HepG2 (cell line): ENCODE measurements around the gene CD19. TPM values are rescaled to one million over a fixed set of nuclear protein-coding genes. Genes with fewer than 3 reads are reported as not detected.

Source experiments
- ARID2 ChIP-seq: sonication (generic); formaldehyde crosslinking; IDR thresholded peaks from 2 replicates; pipeline ENCODE4 v1.8.1; 2022; ENCODE audit warnings: mild to moderate bottlenecking, missing genetic modification reagents, borderline replicate concordance
- ATF7-NPFF ChIP-seq: sonication (generic); formaldehyde crosslinking; IDR thresholded peaks from 2 replicates; pipeline ENCODE4 v1.8.1; 2023; ENCODE audit warnings: mild to moderate bottlenecking, low read depth, missing genetic modification reagents, moderate library complexity
- CC2D1A ChIP-seq: sonication (generic); formaldehyde crosslinking; IDR thresholded peaks from 2 replicates; pipeline ENCODE4 v1.8.1; 2023; ENCODE audit warnings: mild to moderate bottlenecking, missing genetic modification reagents
- CREM ChIP-seq, 2 experiments: sonication (generic) in 1 of 2; formaldehyde crosslinking in 1 of 2; IDR thresholded peaks; 2 replicates each; pipeline versions ENCODE4 v1.4.0 to v1.6.1; 2016 to 2020; ENCODE audit warnings: antibody characterized with exemption in 1 of 2, mild to moderate bottlenecking in 1 of 2, missing genetic modification reagents in 1 of 2
- DNMT3B ChIP-seq: conservative IDR thresholded peaks from 2 replicates; pipeline ENCODE4 v1.6.1; 2016; ENCODE audit warnings: missing biosample characterization, control low read depth
- FOXC1 ChIP-seq: sonication (generic); formaldehyde crosslinking; IDR thresholded peaks from 2 replicates; pipeline ENCODE4 v1.8.0; 2022; ENCODE audit warnings: mild to moderate bottlenecking, missing genetic modification reagents, borderline replicate concordance
- HMG20B ChIP-seq: conservative IDR thresholded peaks from 2 replicates; pipeline ENCODE4 v1.6.1; 2016; ENCODE audit warnings: missing genetic modification reagents, missing compliant biosample characterization
- IKZF4 ChIP-seq: sonication (generic); formaldehyde crosslinking; IDR thresholded peaks from 2 replicates; pipeline ENCODE4 v1.5.1; 2020; ENCODE audit warnings: borderline replicate concordance, mild to moderate bottlenecking, low read depth, missing genetic modification reagents; ENCODE audit errors: not compliant biosample characterization
- KLF11 ChIP-seq: IDR thresholded peaks from 2 replicates; pipeline ENCODE4 v1.6.1; 2016; ENCODE audit warnings: missing compliant biosample characterization
- KLF12 ChIP-seq: sonication (generic); formaldehyde crosslinking; IDR thresholded peaks from 2 replicates; pipeline ENCODE4 v1.4.0; 2020; ENCODE audit warnings: missing genetic modification reagents, borderline replicate concordance
- MATR3 ChIP-seq: sonication (generic); formaldehyde crosslinking; IDR thresholded peaks from 2 replicates; pipeline ENCODE4 v1.4.0; 2020; ENCODE audit warnings: missing genetic modification reagents
- NCOA2 ChIP-seq: sonication (generic); formaldehyde crosslinking; IDR thresholded peaks from 2 replicates; pipeline ENCODE4 v1.8.0; 2022; ENCODE audit warnings: inconsistent platforms
- RBFOX2 ChIP-seq: fragments of 200-400 bp; formaldehyde crosslinking; IDR thresholded peaks from 2 replicates; pipeline ENCODE4 v1.6.1; 2017; ENCODE audit warnings: low read depth, mild to moderate bottlenecking, low read length
- REXO4 ChIP-seq: sonication (generic); formaldehyde crosslinking; IDR thresholded peaks from 2 replicates; pipeline ENCODE4 v1.8.0; 2022; ENCODE audit warnings: missing genetic modification reagents, mild to moderate bottlenecking, borderline replicate concordance
- RXRA ChIP-seq: sonication (generic); formaldehyde crosslinking; IDR thresholded peaks from 2 replicates; pipeline ENCODE4 v1.5.1; 2020; ENCODE audit warnings: missing genetic modification reagents
- SATB2 ChIP-seq: sonication (generic); formaldehyde crosslinking; IDR thresholded peaks from 2 replicates; pipeline ENCODE4 v1.5.0; 2020; ENCODE audit warnings: missing genetic modification reagents
- SUZ12 ChIP-seq: fragments of 150-350 bp; IDR thresholded peaks from 2 replicates; pipeline ENCODE4 v1.6.1; 2014; ENCODE audit warnings: low read depth, low read length
- TCF7L2 ChIP-seq: IDR thresholded peaks from 2 replicates; pipeline ENCODE4 v1.6.1; 2011; ENCODE audit warnings: mild to moderate bottlenecking, low read depth, low read length, moderate library complexity
- TP53 ChIP-seq: sonication (generic); formaldehyde crosslinking; conservative IDR thresholded peaks from 2 replicates; pipeline ENCODE4 v1.4.0; 2020; ENCODE audit warnings: missing genetic modification reagents
- WIZ ChIP-seq: sonication (generic); formaldehyde crosslinking; IDR thresholded peaks from 2 replicates; pipeline ENCODE4 v1.5.1; 2020; ENCODE audit warnings: mild to moderate bottlenecking, missing genetic modification reagents
- ZBTB3 ChIP-seq: sonication (generic); formaldehyde crosslinking; IDR thresholded peaks from 2 replicates; pipeline ENCODE4 v1.4.0; 2020; ENCODE audit warnings: low read depth, mild to moderate bottlenecking, moderate library complexity, missing genetic modification reagents, borderline replicate concordance
- ZFP62 ChIP-seq: sonication (generic); formaldehyde crosslinking; IDR thresholded peaks from 2 replicates; pipeline ENCODE4 v1.4.0; 2020; ENCODE audit warnings: missing genetic modification reagents
- ZMAT3 ChIP-seq: sonication (generic); formaldehyde crosslinking; conservative IDR thresholded peaks from 2 replicates; pipeline ENCODE4 v1.7.0; 2021; ENCODE audit warnings: missing genetic modification reagents
- ZNF121 ChIP-seq: sonication (generic); formaldehyde crosslinking; IDR thresholded peaks from 2 replicates; pipeline ENCODE4 v1.5.0; 2020; ENCODE audit warnings: mild to moderate bottlenecking, missing genetic modification reagents
- ZNF207 ChIP-seq: fragments of 450-650 bp; IDR thresholded peaks from 2 replicates; pipeline ENCODE4 v1.6.1; 2016; ENCODE audit warnings: antibody characterized with exemption, borderline replicate concordance
- ZNF256 ChIP-seq: sonication (generic); formaldehyde crosslinking; conservative IDR thresholded peaks from 2 replicates; pipeline ENCODE4 v1.4.0; 2020; ENCODE audit warnings: missing genetic modification reagents
- ZNF512B ChIP-seq: sonication (generic); formaldehyde crosslinking; IDR thresholded peaks from 2 replicates; pipeline ENCODE4 v1.5.1; 2020; ENCODE audit warnings: missing genetic modification reagents, mild to moderate bottlenecking, borderline replicate concordance
- ZNF605 ChIP-seq: sonication (generic); formaldehyde crosslinking; IDR thresholded peaks from 2 replicates; pipeline ENCODE4 v1.8.0; 2022; ENCODE audit warnings: mild to moderate bottlenecking, missing genetic modification reagents
- polyA plus RNA-seq, 8 experiments: library from polyadenylated mRNA; depleted of rRNA in 3 of 8; stranded (reverse) in 7 of 8; unstranded in 1 of 8; fragments of >200 nt; fragmentation: Illumina TruSeq in 4 of 8; extraction: Trizol in 4 of 8; gene quantifications; 2 replicates each; pipeline versions ENCODE4 v1.2.1 to v1.2.3, GENCODE V29; 2011 to 2016; ENCODE audit warnings: low read depth in 4 of 8, missing spikeins in 1 of 8, mixed read lengths in 1 of 8; ENCODE audit not compliant: insufficient read depth in 1 of 8
- total RNA-seq, 5 experiments: library from RNA; depleted of rRNA; stranded (reverse); fragments of >200 nt; fragmentation: Illumina TruSeq; extraction: Trizol; gene quantifications; 2 replicates each; pipeline ENCODE4 v1.2.3, GENCODE V29; 2016; ENCODE audit warnings: low read depth in 1 of 5
- TF ChIP-seq, protein P1 (sequence below): sonication (generic); formaldehyde crosslinking; IDR thresholded peaks from 2 replicates; pipeline ENCODE4 v1.5.0; 2020; ENCODE audit warnings: missing genetic modification reagents, mild to moderate bottlenecking, borderline replicate concordance

CD19 gene
- total and polyA plus RNA-seq, 2 of the 13 experiments (the other 11 are each of a cell fraction or from before 2014, with no cell fraction given), result 0.55 to 1.1 TPM

DNA sequence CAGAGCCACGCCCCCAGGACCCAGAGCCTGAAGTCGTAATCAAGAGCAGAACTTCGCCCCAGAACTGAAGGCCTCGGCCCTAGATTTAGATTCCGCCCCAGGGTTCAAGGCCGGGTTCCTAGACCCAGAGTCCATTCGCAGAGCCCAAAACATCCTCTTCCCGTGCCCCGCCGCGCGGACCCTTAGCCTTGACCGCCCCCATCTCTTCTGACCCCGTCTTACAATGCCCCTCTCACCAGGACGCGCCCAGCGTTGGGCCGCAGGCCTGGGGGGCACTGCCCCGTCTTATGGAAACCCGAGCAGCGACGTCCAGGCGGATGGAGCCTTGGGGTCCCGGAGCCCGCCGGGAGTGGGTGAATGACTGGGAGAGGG lies 5.0 kb downstream of the CD19 start (continued):
- no peak for TF ChIP-seq DNMT3B (CRISPR knock-in tag)
- TF ChIP-seq ZNF512B (CRISPR knock-in tag), result no peak; the same call in 1 of the 2 replicates
- no peak for TF ChIP-seq ZNF256 (CRISPR knock-in tag)
- no peak for TF ChIP-seq MATR3 (CRISPR knock-in tag)
- no peak for TF ChIP-seq ZBTB3 (CRISPR knock-in tag)
- TF ChIP-seq KLF11 (CRISPR knock-in tag), result no peak
- TF ChIP-seq CREM (IDR thresholded peaks at IDR 0.05), result no peak
- TF ChIP-seq CREM (CRISPR knock-in tag; IDR thresholded peaks at IDR 0.05), result no peak
- TF ChIP-seq ZNF121 (CRISPR knock-in tag), result no peak
- TF ChIP-seq ZMAT3 (CRISPR knock-in tag), result peak; percentile 77
- no peak for TF ChIP-seq KLF12 (CRISPR knock-in tag)
- no peak for TF ChIP-seq ARID2
- TF ChIP-seq IKZF4 (CRISPR knock-in tag), result no peak
- TF ChIP-seq, protein P1, sequence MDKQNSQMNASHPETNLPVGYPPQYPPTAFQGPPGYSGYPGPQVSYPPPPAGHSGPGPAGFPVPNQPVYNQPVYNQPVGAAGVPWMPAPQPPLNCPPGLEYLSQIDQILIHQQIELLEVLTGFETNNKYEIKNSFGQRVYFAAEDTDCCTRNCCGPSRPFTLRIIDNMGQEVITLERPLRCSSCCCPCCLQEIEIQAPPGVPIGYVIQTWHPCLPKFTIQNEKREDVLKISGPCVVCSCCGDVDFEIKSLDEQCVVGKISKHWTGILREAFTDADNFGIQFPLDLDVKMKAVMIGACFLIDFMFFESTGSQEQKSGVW, result no peak
- TF ChIP-seq SUZ12, result no peak
- no peak for TF ChIP-seq FOXC1 (CRISPR knock-in tag)
- TF ChIP-seq REXO4 (CRISPR knock-in tag), result no peak
- no peak for TF ChIP-seq TP53 (CRISPR knock-in tag)
- TF ChIP-seq ATF7-NPFF (CRISPR knock-in tag), result no peak
- TF ChIP-seq RBFOX2, result no peak
- no peak for TF ChIP-seq NCOA2 (CRISPR knock-in tag)
- TF ChIP-seq ZNF207, result no peak
- TF ChIP-seq ZFP62, result 0 out of 2 replicates have a peak, but pooled peaks have one; percentile 25
- no peak for TF ChIP-seq WIZ (CRISPR knock-in tag)
- TF ChIP-seq CC2D1A (CRISPR knock-in tag), result no peak
- TF ChIP-seq HMG20B (CRISPR knock-in tag), result no peak
- TF ChIP-seq RXRA, result no peak; the same call in 1 of the 2 replicates
- peak; percentile 62; the same call in 1 of the 2 replicates for TF ChIP-seq ZNF605
- TF ChIP-seq TCF7L2, result no peak
- TF ChIP-seq SATB2 (CRISPR knock-in tag), result no peak
